IPS-15b (cell line): ENCODE results near the gene ZNF25.
"Not testable (repeated sequence)": the region's sequence is repeated elsewhere in the genome, so short reads cannot be mapped to it uniquely, and the experiment has no call there.

Experiments used
- H3K27me3 ChIP-seq: one replicate; pipeline ENCODE4 v1.6.1; 2013; ENCODE audit warnings: low read length; ENCODE audit not compliant: control insufficient read depth, insufficient read depth
- H3K36me3 ChIP-seq: one replicate; pipeline ENCODE4 v1.6.1; 2013; ENCODE audit warnings: low read length; ENCODE audit not compliant: control insufficient read depth, insufficient read depth
- H3K4me1 ChIP-seq: one replicate; pipeline ENCODE4 v1.6.1; 2013; ENCODE audit warnings: mild to moderate bottlenecking, low read length; ENCODE audit not compliant: control insufficient read depth, insufficient read depth
- H3K4me3 ChIP-seq: one replicate; pipeline ENCODE4 v1.5.1; 2013; ENCODE audit warnings: low read depth, low read length
- H3K9ac ChIP-seq: one replicate; pipeline ENCODE4 v1.6.1; 2013; ENCODE audit warnings: low read depth, mild to moderate bottlenecking, low read length
- H3K9me3 ChIP-seq: one replicate; pipeline ENCODE4 v1.6.1; 2013; ENCODE audit warnings: mild to moderate bottlenecking, low read length; ENCODE audit not compliant: control insufficient read depth, insufficient read depth

The ZNF25 gene

DNA sequence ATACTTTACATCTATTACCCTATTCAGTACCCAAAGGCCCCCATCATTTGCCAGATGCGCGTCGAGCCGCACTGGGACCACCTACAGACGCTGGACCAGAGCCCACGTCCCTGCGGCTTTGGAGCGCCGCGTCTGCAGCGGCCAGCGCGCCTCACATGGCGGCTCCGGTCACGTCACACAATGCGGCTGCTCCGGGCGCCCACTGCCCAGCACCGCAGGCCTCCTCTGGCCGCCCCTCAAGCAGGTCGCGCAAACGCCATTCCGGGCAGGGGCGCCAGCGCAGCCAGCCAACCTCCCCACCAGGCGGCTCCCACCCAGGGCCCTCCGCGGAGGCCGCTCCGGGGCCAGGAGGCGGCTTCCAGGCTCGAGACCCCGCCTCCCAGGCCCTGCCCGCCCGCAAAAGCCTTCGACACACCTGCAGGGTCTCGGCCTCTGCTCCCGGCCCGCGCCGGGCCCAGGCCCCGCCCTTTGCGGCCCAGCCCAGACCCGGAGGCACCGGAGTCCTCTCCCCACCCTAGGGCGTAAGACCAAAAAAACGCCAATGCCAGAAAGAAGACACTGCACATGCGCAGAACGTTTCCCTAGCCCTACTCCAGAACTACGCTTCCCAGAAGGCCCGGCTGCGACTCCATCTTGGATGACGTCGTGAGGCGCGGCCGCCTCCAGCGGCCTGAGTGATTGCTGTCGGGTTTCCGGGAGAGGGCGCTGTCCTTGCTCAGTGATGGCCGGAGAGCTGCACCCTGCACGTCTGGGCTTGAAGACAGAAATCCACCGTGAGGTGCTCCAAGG, at the start of gene ZNF25:
ZNF25 (minus strand) TSS at position 557 of the 789 bp plus-strand sequence. CDS start 4,925 bp downstream, outside the sequence.
- H3K36me3 ChIP-seq: no peaks in the 10 kb centered on the region
- H3K9me3 ChIP-seq: no peaks in the 10 kb centered on the region
- peaks cover 4% of the 10 kb centered on the region for H3K4me1 ChIP-seq
- peak within 1 kb of the TSS; percentile 65 for H3K4me3 ChIP-seq
- H3K9ac ChIP-seq: no peak within 1 kb of the TSS
- peaks cover 4% of the 10 kb centered on the region for H3K27me3 ChIP-seq

DNA sequence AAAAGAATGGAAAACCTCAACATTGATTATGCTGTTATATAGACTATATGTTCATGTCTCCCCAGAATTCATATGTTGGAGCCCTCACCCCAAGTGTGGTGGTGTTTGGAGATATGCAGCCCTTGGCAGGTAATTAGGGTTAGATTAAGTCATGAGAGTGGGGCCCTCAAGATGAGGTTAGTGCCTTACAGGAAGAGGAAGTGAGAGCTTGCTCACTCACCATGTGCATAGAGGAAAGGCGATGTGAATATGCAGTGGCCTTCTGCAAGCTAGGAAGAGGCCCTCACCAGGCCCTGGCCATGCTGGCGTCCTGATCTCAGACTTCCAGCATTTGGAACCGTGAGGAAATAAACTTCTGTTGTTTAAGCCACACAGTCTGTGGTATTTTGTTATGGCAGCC, 48.8 kb upstream of the ZNF25 start:
- H3K4me3 ChIP-seq: no peak overlapping the region
- H3K27me3 ChIP-seq: no peaks in the 10 kb centered on the region
- H3K9ac ChIP-seq: no peak overlapping the region
- H3K4me1 ChIP-seq: no peaks in the 10 kb centered on the region
- no peaks in the 10 kb centered on the region for H3K9me3 ChIP-seq
- H3K36me3 ChIP-seq: no peaks in the 10 kb centered on the region

DNA sequence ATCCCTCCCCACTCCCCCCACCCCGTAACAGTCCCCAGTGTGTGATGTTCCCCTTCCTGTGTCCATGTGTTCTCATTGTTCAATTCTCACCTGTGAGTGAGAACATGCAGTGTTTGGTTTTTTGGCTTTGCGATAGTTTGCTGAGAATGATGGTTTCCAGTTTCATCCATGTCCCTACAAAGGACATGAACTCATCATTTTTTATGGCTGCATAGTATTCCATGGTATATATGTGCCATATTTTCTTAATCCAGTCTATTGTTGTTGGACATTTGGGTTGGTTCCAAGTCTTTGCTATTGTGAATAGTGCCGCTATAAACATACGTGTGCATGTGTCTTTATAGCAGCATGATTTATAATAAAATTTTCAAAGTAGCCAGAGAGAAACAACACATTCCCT, 42.7 kb upstream of the ZNF25 start:
- H3K27me3 ChIP-seq, H3K9me3 ChIP-seq, H3K36me3 ChIP-seq, H3K9ac ChIP-seq, H3K4me3 ChIP-seq, H3K4me1 ChIP-seq: not testable (repeated sequence)

GRCh38 chr10:38016354-38016753, 39.9 kb upstream of the ZNF25 start:
- Histone ChIP-seq H3K9ac (no peak overlapping the region), H3K36me3 (peaks cover 5% of the 10 kb centered on the region), H3K4me1 (no peaks in the 10 kb centered on the region), H3K4me3 (no peak overlapping the region), H3K9me3 (no peaks in the 10 kb centered on the region), H3K27me3 (no peaks in the 10 kb centered on the region)

- Histone ChIP-seq H3K4me3 (peak within 1 kb of the TSS; percentile 66), H3K9ac (peak within 1 kb of the TSS; percentile 37), H3K4me1 (no peaks in the 10 kb centered on the region), H3K36me3 (no peaks in the 10 kb centered on the region), H3K27me3 (no peaks in the 10 kb centered on the region), H3K9me3 (no peaks in the 10 kb centered on the region)
Observed at GRCh38 chr10:38010119-38010903, 33.9 kb upstream of the ZNF25 start, which contains the start of gene ZNF33A. ZNF33A (plus strand) TSS chr10:38010675; CDS start chr10:38012342, 1,667 bp downstream.

DNA sequence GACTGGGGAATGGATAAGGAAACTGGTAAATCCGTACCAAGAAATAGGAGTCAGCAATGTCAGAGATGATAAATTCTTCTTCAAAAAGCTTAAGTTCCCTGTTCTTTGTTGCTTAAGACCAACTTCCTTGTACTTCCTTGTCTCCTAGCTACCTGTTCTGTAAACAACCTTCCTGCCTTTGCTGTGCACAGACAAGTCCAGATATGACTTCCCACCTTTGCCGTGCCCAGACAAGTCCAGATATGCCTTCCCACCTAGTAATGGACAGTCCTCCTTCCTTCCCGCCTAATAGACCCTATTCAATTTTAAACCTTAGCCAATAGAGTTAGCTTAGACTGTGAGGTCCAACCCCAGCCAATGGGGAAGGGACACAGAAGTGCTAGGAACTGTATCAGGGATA, 31.5 kb upstream of the ZNF25 start:
- Histone ChIP-seq H3K9me3 (no peaks in the 10 kb centered on the region), H3K27me3 (no peaks in the 10 kb centered on the region)

DNA sequence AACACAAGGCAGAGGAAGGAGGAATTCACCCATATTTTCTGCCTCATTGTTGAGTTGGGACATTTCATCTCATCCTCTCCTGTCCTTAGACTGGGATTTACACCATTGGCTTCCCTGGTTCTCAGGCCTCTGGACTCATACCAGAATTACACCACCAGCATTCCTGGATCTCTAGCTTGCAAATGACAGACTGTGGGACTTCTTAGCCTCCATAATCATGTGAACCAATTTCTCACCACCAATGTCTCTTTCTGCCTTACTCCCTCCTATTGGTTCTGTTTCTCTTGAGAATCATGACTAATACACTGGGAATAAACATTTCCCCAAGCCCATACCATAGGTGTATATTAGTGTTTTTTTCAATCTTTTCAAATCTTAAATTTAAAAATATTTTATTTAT, 31.1 kb upstream of the ZNF25 start:
- no peaks in the 10 kb centered on the region for H3K36me3 ChIP-seq
- no peak overlapping the region for H3K4me3 ChIP-seq
- no peaks in the 10 kb centered on the region for H3K4me1 ChIP-seq
- H3K9ac ChIP-seq: no peak overlapping the region
- H3K27me3 ChIP-seq: no peaks in the 10 kb centered on the region
- H3K9me3 ChIP-seq: no peaks in the 10 kb centered on the region

More for the DNA sequence above, 31.5 kb upstream of the ZNF25 start:
- Histone ChIP-seq H3K4me1 (no peaks in the 10 kb centered on the region), H3K9ac (no peak overlapping the region), H3K4me3 (no peak overlapping the region), H3K36me3 (no peaks in the 10 kb centered on the region)

GRCh38 chr10:38003588-38003987, 27.1 kb upstream of the ZNF25 start:
- Histone ChIP-seq H3K4me3 (no peak overlapping the region), H3K36me3 (no peaks in the 10 kb centered on the region), H3K9ac (no peak overlapping the region), H3K27me3 (no peaks in the 10 kb centered on the region), H3K9me3 (no peaks in the 10 kb centered on the region), H3K4me1 (no peaks in the 10 kb centered on the region)

DNA sequence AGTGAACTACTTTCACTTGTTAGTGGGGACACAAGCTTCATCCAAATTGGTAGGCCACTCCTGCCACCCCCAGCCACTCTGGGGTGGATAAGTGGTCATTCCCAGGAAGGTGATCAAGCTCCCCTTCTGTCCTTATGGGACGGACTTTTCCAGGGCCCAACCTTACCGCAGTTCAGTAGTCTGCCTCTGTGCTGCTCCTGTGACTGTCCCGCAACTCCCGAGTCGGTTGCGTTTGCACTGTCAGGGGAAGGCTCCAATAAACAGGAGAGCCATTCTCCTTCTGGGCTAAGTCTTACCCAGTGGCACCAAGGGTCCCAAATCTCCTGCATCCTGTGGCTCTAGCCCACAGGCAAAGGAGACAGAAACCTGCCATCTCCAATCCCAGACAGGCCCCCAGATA, 26.6 kb upstream of the ZNF25 start:
- H3K27me3 ChIP-seq: no peaks in the 10 kb centered on the region
- H3K36me3 ChIP-seq: no peaks in the 10 kb centered on the region
- H3K9ac ChIP-seq: no peak overlapping the region
- no peak overlapping the region for H3K4me3 ChIP-seq
- H3K4me1 ChIP-seq: no peaks in the 10 kb centered on the region
- no peaks in the 10 kb centered on the region for H3K9me3 ChIP-seq

DNA sequence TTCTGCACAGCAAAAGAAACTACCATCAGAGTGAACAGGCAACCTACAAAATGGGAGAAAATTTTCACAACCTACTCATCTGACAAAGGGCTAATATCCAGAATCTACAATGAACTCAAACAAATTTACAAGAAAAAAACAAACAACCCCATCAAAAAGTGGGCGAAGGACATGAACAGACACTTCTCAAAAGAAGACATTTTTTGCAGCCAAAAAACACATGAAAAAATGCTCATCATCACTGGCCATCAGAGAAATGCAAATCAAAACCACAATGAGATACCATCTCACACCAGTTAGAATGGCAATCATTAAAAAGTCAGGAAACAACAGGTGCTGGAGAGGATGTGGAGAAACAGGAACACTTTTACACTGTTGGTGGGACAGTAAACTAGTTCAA, 24.0 kb upstream of the ZNF25 start:
- not testable (repeated sequence) for H3K27me3 ChIP-seq, H3K36me3 ChIP-seq, H3K9ac ChIP-seq, H3K4me3 ChIP-seq, H3K9me3 ChIP-seq, H3K4me1 ChIP-seq

DNA sequence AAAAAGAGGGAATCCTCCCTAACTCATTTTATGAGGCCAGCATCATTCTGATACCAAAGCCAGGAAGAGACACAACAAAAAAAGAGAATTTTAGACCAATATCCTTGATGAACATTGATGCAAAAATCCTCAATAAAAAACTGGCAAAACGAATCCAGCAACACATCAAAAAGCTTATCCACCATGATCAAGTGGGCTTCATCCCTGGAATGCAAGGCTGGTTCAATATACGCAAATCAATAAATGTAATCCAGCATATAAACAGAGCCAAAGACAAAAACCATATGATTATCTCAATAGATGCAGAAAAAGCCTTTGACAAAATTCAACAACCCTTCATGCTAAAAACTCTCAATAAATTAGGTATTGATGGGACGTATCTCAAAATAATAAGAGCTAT, 22.5 kb upstream of the ZNF25 start:
- not testable (repeated sequence) for H3K27me3 ChIP-seq, H3K36me3 ChIP-seq, H3K9ac ChIP-seq, H3K4me1 ChIP-seq, H3K4me3 ChIP-seq, H3K9me3 ChIP-seq

DNA sequence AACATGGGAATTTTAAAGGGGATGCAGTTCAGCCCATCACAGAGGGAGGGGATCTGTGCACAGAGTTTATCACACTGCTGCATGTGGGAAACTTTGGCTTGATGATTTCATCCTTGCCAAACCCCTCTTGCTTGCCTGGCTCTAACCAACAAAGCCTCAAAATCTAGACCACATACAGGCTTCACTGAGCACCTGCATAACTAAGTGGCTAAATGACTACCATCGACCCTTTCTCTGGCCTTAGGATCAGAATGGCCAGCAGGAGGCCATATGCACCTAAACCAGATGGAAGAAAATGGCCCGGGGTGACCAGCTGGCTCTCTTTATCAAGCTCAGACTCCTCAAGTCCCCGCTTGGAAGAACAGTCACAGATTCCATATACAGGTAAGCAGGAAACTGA, 15.6 kb upstream of the ZNF25 start:
- H3K27me3 ChIP-seq: no peaks in the 10 kb centered on the region
- H3K9ac ChIP-seq: no peak overlapping the region
- H3K4me1 ChIP-seq: no peaks in the 10 kb centered on the region
- H3K4me3 ChIP-seq: no peak overlapping the region
- H3K9me3 ChIP-seq: peaks cover 7% of the 10 kb centered on the region
- H3K36me3 ChIP-seq: no peaks in the 10 kb centered on the region
